Brain microvascular endothelial cell (primary cell): ENCODE measurements around the gene FTSJ3.

Experiments used
- DNase-seq: peaks from one replicate; pipeline ENCODE4 v3.0.0-alpha.2; 2020
- H3K27ac ChIP-seq: fragments of 250-450 bp; sonication (Bioruptor Pico); 2 replicates; pipeline ENCODE4 v1.5.1; 2020; ENCODE audit warnings: mild to moderate bottlenecking, moderate library complexity
- H3K27me3 ChIP-seq: fragments of 250-450 bp; sonication (Bioruptor Pico); replicated peaks from 2 replicates; pipeline ENCODE4 v1.5.1; 2020; ENCODE audit warnings: mild to moderate bottlenecking
- H3K36me3 ChIP-seq: fragments of 250-450 bp; sonication (Bioruptor Pico); replicated peaks from 2 replicates; pipeline ENCODE4 v1.5.1; 2020; ENCODE audit warnings: mild to moderate bottlenecking
- H3K4me3 ChIP-seq: 2 replicates; pipeline ENCODE4 v1.5.1; 2011; ENCODE audit warnings: low read depth, mild to moderate bottlenecking, control low read depth, low read length, moderate library complexity
- CTCF ChIP-seq: IDR thresholded peaks from 2 replicates; pipeline ENCODE4 v1.5.1; 2011; ENCODE audit warnings: low read depth, mild to moderate bottlenecking, moderate library complexity, low read length, control low read depth, inconsistent platforms; ENCODE audit errors: missing control alignments
- in situ Hi-C: cut with HindIII; loops from 2 replicates; pipeline ENCODE4 v1.10.0; 2017; ENCODE audit warnings: low sequenced_read_pairs, low pct_ligation_motif_present

The FTSJ3 gene

GRCh38 chr17:63775420-63775819 is 52.0 kb downstream of the FTSJ3 start:
- peak overlapping the region; percentile 76 for H3K4me3 ChIP-seq
- no peak overlapping the region for H3K27ac ChIP-seq
- H3K36me3 ChIP-seq, result peaks cover 9% of the 10 kb centered on the region
- H3K27me3 ChIP-seq, result no peaks in the 10 kb centered on the region
- in situ Hi-C loops, result no loop called here
- no peak for TF ChIP-seq CTCF
- no peak for DNase-seq

GRCh38 chr17:63774969-63775265 is 52.5 kb downstream of the FTSJ3 start:
- H3K27ac ChIP-seq, result no peak overlapping the region
- no peaks in the 10 kb centered on the region for H3K27me3 ChIP-seq
- H3K36me3 ChIP-seq, result peaks cover 9% of the 10 kb centered on the region
- in situ Hi-C loops, result no loop called here
- no peak for TF ChIP-seq CTCF
- no peak for DNase-seq
- H3K4me3 ChIP-seq, result peak overlapping the region; percentile 76

- in situ Hi-C loops, result no loop called here
- Histone ChIP-seq H3K36me3 (peaks cover 4% of the 10 kb centered on the region), H3K27ac (peak within 1 kb of the TSS; percentile 96), H3K4me3 (peak within 1 kb of the TSS; percentile 76), H3K27me3 (no peaks in the 10 kb centered on the region)
- TF ChIP-seq CTCF, result peak; percentile 41
- DNase-seq, result peak; percentile 44
These were observed 53.1 kb downstream of the FTSJ3 start, which contains the start of gene DDX42 for GRCh38 chr17:63774141-63774968. TSS of gene DDX42 (plus strand) at chr17:63774170. CDS start at chr17:63787050, 12,880 bp downstream.

GRCh38 chr17:63773272-63774140 is 54.0 kb downstream of the FTSJ3 start, which contains the start of gene CCDC47:
TSS of gene CCDC47 (minus strand) at chr17:63773597. CDS start at chr17:63766175, 7,422 bp downstream.
- Histone ChIP-seq H3K4me3 (peak within 1 kb of the TSS; percentile 76), H3K27ac (peak within 1 kb of the TSS; percentile 96), H3K27me3 (no peaks in the 10 kb centered on the region), H3K36me3 (peaks cover 4% of the 10 kb centered on the region)
- no peak for TF ChIP-seq CTCF
- peak; percentile 99 for DNase-seq
- in situ Hi-C loops, result no loop called here

GRCh38 chr17:63772801-63773271 is 54.6 kb downstream of the FTSJ3 start:
- no peak for DNase-seq
- Histone ChIP-seq H3K4me3 (peak overlapping the region; percentile 76), H3K27me3 (no peaks in the 10 kb centered on the region), H3K36me3 (peaks cover 1% of the 10 kb centered on the region), H3K27ac (peak overlapping the region; percentile 96)
- TF ChIP-seq CTCF, result no peak
- in situ Hi-C loops, result no loop called here
